HEK293 (cell line): ENCODE measurements around the gene DDX20.

Experiments used
- KLF16 ChIP-seq: fragments of 450-650 bp; formaldehyde crosslinking; IDR thresholded peaks from 2 replicates; pipeline ENCODE4 v1.5.1; 2017; ENCODE audit warnings: missing biosample characterization, missing genetic modification characterization
- MEIS1 ChIP-seq: sonication (generic); formaldehyde crosslinking; IDR thresholded peaks from 2 replicates; pipeline ENCODE4 v1.8.1; 2022; ENCODE audit warnings: missing genetic modification reagents, mild to moderate bottlenecking, borderline replicate concordance
- SALL2 ChIP-seq: fragments of 450-650 bp; formaldehyde crosslinking; IDR thresholded peaks from 2 replicates; pipeline ENCODE4 v1.5.0; 2017; ENCODE audit warnings: missing biosample characterization, mild to moderate bottlenecking, missing genetic modification characterization, borderline replicate concordance
- ZBTB7A ChIP-seq: fragments of 450-650 bp; formaldehyde crosslinking; IDR thresholded peaks from 2 replicates; pipeline ENCODE4 v1.5.1; 2016; ENCODE audit warnings: low read depth, missing biosample characterization, missing genetic modification characterization
- ZNF274 ChIP-seq, 2 experiments: fragments of 200-500 bp in 1 of 2; fragments of 450-650 bp in 1 of 2; sonication (Bioruptor generic) in 1 of 2; formaldehyde crosslinking in 1 of 2; IDR thresholded peaks; 2 replicates each; pipeline versions ENCODE4 v1.5.1 to v1.6.1; 2014 to 2016; ENCODE audit warnings: borderline replicate concordance in 1 of 2, inconsistent platforms in 1 of 2, low read length in 1 of 2, missing biosample characterization in 1 of 2, missing genetic modification characterization in 1 of 2
- ZNF76 ChIP-seq: fragments of 450-650 bp; formaldehyde crosslinking; IDR thresholded peaks from 2 replicates; pipeline ENCODE4; 2016; ENCODE audit warnings: low read depth, missing biosample characterization, missing genetic modification characterization, borderline replicate concordance
- TF ChIP-seq, protein P1 (sequence below): fragments of 450-650 bp; formaldehyde crosslinking; IDR thresholded peaks from 2 replicates; pipeline ENCODE4 v1.5.1; 2016; ENCODE audit warnings: missing biosample characterization, missing genetic modification characterization
- TF ChIP-seq, protein P2 (sequence below): fragments of 450-650 bp; formaldehyde crosslinking; IDR thresholded peaks from 2 replicates; pipeline ENCODE4 v1.5.1; 2016; ENCODE audit warnings: missing biosample characterization, missing genetic modification characterization
- TF ChIP-seq, protein P3 (sequence below): fragments of 450-650 bp; formaldehyde crosslinking; IDR thresholded peaks from 2 replicates; pipeline ENCODE4 v1.5.1; 2016; ENCODE audit warnings: missing biosample characterization, missing genetic modification characterization

- no peak for TF ChIP-seq SALL2 (tag by site-specific recombination)
- no peak for TF ChIP-seq KLF16
- TF ChIP-seq MEIS1 (CRISPR knock-in tag), result no peak
- TF ChIP-seq, protein P1, sequence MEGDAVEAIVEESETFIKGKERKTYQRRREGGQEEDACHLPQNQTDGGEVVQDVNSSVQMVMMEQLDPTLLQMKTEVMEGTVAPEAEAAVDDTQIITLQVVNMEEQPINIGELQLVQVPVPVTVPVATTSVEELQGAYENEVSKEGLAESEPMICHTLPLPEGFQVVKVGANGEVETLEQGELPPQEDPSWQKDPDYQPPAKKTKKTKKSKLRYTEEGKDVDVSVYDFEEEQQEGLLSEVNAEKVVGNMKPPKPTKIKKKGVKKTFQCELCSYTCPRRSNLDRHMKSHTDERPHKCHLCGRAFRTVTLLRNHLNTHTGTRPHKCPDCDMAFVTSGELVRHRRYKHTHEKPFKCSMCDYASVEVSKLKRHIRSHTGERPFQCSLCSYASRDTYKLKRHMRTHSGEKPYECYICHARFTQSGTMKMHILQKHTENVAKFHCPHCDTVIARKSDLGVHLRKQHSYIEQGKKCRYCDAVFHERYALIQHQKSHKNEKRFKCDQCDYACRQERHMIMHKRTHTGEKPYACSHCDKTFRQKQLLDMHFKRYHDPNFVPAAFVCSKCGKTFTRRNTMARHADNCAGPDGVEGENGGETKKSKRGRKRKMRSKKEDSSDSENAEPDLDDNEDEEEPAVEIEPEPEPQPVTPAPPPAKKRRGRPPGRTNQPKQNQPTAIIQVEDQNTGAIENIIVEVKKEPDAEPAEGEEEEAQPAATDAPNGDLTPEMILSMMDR (tag by site-specific recombination), result no peak
- TF ChIP-seq ZNF274 (IDR thresholded peaks at IDR 0.05; ENCODE audit: low read length), result no peak
- TF ChIP-seq ZNF274 (tag by site-specific recombination; IDR thresholded peaks at IDR 0.05; ENCODE audit: borderline replicate concordance), result no peak
- TF ChIP-seq, protein P2, sequence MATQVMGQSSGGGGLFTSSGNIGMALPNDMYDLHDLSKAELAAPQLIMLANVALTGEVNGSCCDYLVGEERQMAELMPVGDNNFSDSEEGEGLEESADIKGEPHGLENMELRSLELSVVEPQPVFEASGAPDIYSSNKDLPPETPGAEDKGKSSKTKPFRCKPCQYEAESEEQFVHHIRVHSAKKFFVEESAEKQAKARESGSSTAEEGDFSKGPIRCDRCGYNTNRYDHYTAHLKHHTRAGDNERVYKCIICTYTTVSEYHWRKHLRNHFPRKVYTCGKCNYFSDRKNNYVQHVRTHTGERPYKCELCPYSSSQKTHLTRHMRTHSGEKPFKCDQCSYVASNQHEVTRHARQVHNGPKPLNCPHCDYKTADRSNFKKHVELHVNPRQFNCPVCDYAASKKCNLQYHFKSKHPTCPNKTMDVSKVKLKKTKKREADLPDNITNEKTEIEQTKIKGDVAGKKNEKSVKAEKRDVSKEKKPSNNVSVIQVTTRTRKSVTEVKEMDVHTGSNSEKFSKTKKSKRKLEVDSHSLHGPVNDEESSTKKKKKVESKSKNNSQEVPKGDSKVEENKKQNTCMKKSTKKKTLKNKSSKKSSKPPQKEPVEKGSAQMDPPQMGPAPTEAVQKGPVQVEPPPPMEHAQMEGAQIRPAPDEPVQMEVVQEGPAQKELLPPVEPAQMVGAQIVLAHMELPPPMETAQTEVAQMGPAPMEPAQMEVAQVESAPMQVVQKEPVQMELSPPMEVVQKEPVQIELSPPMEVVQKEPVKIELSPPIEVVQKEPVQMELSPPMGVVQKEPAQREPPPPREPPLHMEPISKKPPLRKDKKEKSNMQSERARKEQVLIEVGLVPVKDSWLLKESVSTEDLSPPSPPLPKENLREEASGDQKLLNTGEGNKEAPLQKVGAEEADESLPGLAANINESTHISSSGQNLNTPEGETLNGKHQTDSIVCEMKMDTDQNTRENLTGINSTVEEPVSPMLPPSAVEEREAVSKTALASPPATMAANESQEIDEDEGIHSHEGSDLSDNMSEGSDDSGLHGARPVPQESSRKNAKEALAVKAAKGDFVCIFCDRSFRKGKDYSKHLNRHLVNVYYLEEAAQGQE (tag by site-specific recombination), result no peak
- no peak for TF ChIP-seq ZBTB7A (tag by site-specific recombination)
- TF ChIP-seq ZNF76 (tag by site-specific recombination), result no peak
- TF ChIP-seq, protein P3, sequence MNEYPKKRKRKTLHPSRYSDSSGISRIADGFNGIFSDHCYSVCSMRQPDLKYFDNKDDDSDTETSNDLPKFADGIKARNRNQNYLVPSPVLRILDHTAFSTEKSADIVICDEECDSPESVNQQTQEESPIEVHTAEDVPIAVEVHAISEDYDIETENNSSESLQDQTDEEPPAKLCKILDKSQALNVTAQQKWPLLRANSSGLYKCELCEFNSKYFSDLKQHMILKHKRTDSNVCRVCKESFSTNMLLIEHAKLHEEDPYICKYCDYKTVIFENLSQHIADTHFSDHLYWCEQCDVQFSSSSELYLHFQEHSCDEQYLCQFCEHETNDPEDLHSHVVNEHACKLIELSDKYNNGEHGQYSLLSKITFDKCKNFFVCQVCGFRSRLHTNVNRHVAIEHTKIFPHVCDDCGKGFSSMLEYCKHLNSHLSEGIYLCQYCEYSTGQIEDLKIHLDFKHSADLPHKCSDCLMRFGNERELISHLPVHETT (tag by site-specific recombination), result no peak
Measured at GRCh38 chr1:111745675-111746613, 9.8 kb upstream of the DDX20 start.
